NOMO-1 treated with DMSO at 0.1 percent for 48 hours (cell line): ENCODE results near the gene ESRRB.

ENCODE experiments used
- DNase-seq: peaks from one replicate; lab custom pipeline; 2025; ENCODE audit not compliant: unreplicated experiment; lab: John Stamatoyannopoulos, UW

ESRRB gene

GRCh38 chr14:76405627-76406026 lies 29.7 kb downstream of the ESRRB start:
- no peak for DNase-seq

GRCh38 chr14:76407449-76408150 lies 31.7 kb downstream of the ESRRB start:
- DNase-seq: no peak

GRCh38 chr14:76408877-76409276 lies 32.9 kb downstream of the ESRRB start:
- DNase-seq: no peak

- no peak for DNase-seq
Observed at GRCh38 chr14:76412501-76412900, 36.6 kb downstream of the ESRRB start.

- DNase-seq: no peak
Observed at GRCh38 chr14:76413106-76413961, 37.4 kb downstream of the ESRRB start.

- DNase-seq: no peak
Observed at GRCh38 chr14:76413962-76414600, 38.1 kb downstream of the ESRRB start.

GRCh38 chr14:76419399-76419798 lies 43.5 kb downstream of the ESRRB start:
- DNase-seq: no peak

GRCh38 chr14:76420827-76421226 lies 44.9 kb downstream of the ESRRB start:
- no peak for DNase-seq

- DNase-seq: no peak
Observed at GRCh38 chr14:76421662-76422061, 45.7 kb downstream of the ESRRB start.

GRCh38 chr14:76422662-76423061 lies 46.7 kb downstream of the ESRRB start:
- DNase-seq: no peak

- DNase-seq: no peak
Observed at GRCh38 chr14:76423534-76423933, 47.6 kb downstream of the ESRRB start.

GRCh38 chr14:76424359-76424758 lies 48.4 kb downstream of the ESRRB start:
- DNase-seq: no peak

GRCh38 chr14:76426161-76426696 lies 50.3 kb downstream of the ESRRB start:
- no peak for DNase-seq

GRCh38 chr14:76428611-76429010 lies 52.7 kb downstream of the ESRRB start:
- no peak for DNase-seq

GRCh38 chr14:76430017-76430416 lies 54.1 kb downstream of the ESRRB start:
- no peak for DNase-seq

GRCh38 chr14:76430475-76430980 lies 54.6 kb downstream of the ESRRB start:
- DNase-seq: no peak

- DNase-seq: no peak
Observed at GRCh38 chr14:76431538-76431937, 55.6 kb downstream of the ESRRB start.

GRCh38 chr14:76432827-76433752 lies 57.2 kb downstream of the ESRRB start:
- DNase-seq: no peak

GRCh38 chr14:76434220-76434619 lies 58.3 kb downstream of the ESRRB start:
- no peak for DNase-seq

- DNase-seq: no peak
Observed at GRCh38 chr14:76439237-76439775, 63.4 kb downstream of the ESRRB start.
